Suppressor macrophage treated with lipopolysaccharide for 4 hours (primary cell): ENCODE results near the gene ADAMTS7.
A peak's percentile ranks its signal among the peaks of the same experiment; 100 is the strongest.
"Not testable (repeated sequence)": the region's sequence is repeated elsewhere in the genome, so short reads cannot be mapped to it uniquely, and the experiment has no call there.

Experiments used
- DNase-seq: peaks from one replicate; pipeline ENCODE4 v3.0.0-alpha.2; 2020

ADAMTS7 gene

DNA sequence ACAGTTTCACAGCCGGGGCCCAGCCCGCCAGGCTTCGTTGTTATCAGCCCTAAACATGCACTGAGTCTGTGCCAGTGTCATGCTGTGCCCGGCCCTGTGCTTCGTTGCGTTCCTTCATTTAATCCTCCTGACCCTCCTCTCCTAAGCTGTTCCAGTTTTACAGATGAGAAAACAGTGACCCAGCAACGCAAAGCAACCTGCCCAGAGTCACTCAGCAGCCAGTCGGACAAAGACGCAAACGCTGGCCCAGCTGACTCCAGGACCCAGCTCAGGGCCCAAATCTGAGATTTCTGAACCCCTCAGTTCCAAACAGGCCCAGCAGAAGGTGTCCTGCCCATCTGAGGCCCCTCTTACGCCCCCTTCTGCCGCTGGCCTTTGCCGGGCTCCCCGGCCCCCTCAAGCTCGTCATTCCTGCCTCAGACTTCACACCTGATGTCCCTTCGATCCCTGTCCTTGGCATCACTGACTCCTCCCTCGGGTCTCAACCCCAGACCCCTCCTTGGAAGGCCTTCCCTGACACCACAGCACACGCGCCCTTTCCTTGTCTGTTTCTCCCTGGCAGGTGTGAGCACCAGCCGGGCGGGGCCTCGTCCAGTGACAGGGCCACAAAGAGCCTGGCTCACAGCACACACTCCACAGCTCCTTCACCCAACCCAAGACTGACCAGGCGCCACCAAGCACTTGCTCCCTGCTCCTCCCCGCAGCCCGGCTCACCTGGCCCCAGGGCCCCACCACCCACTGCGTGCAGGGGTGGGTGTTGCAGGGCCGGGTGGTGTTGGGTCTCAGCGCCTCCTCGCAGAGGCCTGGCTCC is 48.1 kb downstream of the ADAMTS7 start:
- no peak for DNase-seq

DNA sequence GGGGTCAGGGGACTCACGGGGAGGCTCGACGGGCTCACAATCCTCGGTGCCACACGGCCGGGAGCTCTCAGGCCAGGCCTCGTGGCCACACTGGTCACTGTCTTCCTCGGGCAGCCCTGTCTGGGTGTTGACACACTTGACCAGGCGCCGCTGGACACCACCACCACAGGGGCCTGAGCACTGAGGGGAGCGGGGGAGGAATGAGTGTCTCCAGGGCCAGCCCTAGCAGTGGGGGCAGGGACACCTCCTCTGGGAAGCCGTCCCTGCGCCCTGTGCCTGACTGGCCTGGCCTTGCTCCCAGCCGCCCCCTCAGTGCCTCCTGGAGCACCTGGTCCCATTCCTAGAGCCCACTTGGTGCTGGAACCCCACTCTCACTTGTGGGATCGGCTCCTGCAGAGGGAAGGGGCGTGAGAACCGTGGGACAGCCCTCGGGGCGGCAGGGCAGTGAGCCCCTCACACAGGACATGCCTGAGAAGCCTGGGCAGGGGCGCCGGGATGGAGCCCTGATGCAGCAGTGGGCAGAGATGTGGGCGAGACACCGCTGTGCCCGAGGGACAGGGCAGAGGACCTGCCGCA is 48.8 kb downstream of the ADAMTS7 start:
- DNase-seq: not testable (repeated sequence)

- DNase-seq: no peak
Measured at GRCh38 chr15:78761891-78762385, 49.3 kb downstream of the ADAMTS7 start.

- peak; percentile 17 for DNase-seq
Measured at GRCh38 chr15:78761475-78761874, 49.8 kb downstream of the ADAMTS7 start.

DNA sequence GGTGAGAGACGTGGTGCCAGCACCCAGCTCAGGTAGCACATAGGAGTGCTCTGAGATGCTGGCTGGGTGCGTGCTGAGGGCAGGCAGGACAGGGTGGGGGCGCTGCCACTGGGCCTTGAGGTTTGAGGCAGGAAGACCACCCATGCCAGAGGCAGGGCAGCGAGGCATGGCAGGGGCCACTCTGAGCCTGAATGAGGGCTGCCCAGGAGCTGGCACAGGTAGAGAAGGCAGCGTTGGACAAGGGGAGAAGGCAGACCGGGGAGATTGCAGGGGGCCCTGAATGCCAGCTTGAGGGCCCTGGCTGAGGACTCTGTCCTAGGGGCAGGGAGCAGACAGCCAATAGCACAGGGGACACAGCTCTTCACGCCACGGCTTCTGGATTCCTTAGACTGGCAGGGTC is 50.2 kb downstream of the ADAMTS7 start:
- no peak for DNase-seq

- DNase-seq: not testable (repeated sequence)
Measured at GRCh38 chr15:78760091-78760882, 51.0 kb downstream of the ADAMTS7 start.

DNA sequence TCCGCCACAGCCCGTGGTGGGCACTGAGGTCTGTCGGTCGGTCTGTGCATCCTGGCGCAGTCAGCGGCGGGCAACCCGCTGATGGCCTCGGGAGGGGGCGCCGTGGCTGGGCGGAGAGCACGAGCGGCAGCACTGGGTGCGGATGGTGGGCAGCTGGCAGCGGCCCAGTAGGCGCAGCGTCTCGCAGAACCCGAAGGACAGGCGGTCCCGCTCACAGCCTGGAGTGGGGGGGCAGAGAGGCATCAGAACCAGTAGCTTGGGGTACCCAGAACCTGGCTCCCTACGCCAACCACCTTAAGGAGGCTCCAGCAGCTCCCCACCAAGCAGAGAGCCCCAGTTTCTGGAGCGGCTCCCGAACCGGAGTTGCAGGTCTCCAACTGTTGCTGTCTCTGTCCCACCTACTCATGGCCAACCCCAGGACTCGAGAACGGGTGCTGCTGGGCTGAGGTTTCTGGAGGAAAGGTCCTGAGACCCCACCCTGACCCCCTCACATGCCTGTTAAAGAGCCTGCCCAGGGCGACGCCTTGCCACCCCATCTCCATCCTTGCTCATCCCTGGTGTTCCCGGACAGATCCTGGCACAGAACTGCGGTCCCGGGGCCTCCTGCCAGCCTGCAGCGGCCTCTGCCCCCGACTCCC is 51.8 kb downstream of the ADAMTS7 start:
- DNase-seq: not testable (repeated sequence)

GRCh38 chr15:78758486-78759200 is 52.6 kb downstream of the ADAMTS7 start:
- not testable (repeated sequence) for DNase-seq

DNA sequence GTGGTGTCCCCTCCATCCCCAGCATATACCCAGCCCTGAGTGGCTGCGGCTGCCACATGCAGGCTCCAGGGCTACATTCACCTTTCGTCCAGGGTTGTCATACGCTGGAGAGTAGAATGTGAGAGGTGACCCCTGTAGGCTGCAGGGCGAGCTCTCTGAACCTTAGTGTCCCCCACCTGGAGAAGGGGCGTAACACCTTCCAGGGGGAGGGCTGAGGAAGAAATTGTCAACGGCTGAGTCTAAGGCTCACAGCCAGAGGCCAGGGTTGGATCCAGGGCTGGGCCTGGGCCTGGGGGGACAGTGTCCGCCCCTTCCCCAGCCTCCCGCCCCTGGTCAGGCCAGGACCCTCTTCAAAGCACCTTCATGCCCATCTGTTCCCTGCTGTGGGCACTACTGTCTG is 53.2 kb downstream of the ADAMTS7 start:
- not testable (repeated sequence) for DNase-seq

GRCh38 chr15:78757636-78757905 is 53.7 kb downstream of the ADAMTS7 start:
- DNase-seq: no peak

GRCh38 chr15:78756781-78757635 is 54.3 kb downstream of the ADAMTS7 start:
- peak; percentile 59 for DNase-seq

DNA sequence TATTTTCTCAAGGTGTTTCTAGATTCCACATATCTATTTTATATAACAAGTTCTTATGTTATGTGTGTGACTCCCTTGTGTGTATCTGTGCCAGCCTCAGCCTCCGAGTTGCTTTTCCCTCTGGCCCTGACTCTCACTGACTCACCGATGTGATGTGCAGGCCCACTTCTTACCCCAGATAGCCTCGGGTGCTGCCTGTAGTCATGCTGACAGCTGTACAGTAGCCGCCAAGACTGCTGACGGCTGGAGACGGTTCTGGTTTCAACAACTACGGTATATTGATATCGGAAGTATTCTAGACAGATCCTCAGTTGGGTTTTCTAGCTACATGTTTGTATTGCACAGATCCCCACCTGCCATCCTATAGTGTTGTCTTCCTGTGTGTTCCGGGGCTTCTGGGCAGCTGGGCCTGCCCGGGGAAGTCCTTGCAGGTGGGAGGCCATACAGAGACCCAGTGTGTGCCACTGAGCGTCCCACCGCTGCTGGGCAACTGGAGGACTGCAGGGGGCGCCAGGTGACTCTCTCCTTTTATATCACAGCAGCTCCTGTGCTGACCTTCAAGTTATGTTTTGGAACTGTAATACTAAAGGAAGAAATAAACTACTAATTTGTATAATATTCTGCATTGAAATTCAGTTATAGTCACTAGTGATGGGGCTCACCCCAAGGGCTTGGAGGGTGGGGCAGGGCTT is 55.2 kb downstream of the ADAMTS7 start:
- DNase-seq: not testable (repeated sequence)

DNA sequence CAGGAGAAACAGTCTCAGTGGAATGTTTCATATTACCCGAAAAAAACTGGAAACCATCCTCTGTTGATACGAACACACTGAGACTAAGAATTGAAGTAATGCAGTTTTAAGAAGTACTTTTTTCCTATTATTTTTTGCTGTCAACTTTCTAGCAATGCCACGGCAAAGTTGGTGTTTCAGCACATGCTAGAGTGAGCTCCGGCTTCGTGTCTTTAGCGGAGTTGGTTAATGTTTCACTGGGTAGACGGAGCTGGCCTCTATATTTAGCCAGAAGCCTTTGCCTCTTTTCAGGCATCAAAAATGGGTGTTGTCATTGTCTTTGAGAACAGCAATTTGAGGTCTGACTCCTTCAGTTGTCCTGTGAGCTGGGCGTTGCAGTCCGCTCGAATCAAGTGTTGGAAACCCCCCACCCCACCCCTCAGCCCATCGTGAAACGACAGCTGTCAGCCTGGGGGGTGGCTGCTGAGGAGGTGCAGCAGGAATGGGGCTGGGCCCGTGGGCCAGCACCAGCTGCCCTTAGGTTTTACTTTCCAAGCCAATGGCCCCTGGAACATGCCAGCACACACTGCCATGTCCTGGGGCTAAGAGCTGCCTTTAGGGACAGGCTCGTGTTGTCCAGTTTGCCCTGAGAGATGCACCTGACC is 56.5 kb downstream of the ADAMTS7 start:
- not testable (repeated sequence) for DNase-seq

- not testable (repeated sequence) for DNase-seq
Measured at GRCh38 chr15:78753751-78754535, 57.3 kb downstream of the ADAMTS7 start.

GRCh38 chr15:78753359-78753659 is 58.0 kb downstream of the ADAMTS7 start:
- DNase-seq: not testable (repeated sequence)

DNA sequence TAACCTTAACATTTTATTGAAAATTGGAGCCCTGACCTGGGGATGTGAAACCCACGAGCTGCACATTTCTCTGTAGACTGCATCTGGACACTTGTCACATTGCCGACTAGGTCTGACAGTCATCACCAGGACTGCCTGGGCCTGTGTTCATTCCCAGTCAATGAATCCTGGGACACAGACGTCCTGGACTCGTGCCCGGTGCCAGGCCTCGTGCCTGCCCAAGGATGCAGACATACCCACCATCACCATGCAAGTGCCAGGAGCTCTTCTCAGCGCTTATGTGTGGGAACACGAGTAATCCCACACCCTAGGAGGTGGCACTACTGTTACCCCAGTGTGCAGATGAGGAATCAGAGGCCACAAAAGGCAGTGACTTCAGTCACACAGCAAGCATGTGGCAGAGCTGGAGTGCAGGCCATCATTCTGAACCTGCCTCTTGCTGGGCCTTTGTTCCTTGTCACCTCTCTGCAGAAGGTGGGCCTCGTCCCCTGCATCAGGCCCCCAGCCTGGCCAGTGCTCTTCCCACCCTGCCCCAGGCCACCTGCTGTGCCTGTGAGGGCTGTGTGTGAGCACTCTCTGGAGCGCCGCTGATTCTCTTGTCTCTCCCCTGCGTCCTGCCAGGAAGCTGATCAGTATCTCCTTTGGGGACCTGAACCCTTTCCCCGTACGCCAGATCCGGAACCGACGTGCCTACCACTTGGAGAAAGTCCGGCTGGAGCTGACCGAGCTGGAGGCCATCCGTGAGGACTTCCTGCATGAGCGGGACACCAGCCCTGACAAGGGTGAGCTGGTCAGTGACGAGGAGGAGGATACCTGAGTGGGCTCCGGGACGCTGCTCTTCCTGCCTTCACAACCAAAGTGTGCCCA is 58.5 kb downstream of the ADAMTS7 start:
- DNase-seq: no peak

DNA sequence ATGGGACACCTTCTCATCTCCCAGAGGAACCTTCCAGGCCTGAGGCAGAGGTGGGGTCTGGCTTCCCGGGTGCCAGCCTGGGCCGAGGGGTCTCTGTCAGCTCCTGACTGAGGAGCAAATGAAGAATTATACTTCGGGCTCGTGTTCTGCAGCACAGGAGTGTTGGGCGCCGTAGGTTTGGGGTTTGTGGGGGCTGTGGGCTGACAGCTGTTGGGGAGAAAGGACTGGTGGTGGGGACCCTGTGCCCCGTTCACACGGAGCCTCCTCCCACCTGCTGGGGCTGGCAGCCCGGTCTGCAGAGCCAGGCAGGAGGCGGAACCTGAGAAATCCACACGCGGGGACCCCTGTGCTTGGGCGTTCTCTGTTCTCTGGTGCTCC is 59.7 kb downstream of the ADAMTS7 start:
- DNase-seq: no peak

DNA sequence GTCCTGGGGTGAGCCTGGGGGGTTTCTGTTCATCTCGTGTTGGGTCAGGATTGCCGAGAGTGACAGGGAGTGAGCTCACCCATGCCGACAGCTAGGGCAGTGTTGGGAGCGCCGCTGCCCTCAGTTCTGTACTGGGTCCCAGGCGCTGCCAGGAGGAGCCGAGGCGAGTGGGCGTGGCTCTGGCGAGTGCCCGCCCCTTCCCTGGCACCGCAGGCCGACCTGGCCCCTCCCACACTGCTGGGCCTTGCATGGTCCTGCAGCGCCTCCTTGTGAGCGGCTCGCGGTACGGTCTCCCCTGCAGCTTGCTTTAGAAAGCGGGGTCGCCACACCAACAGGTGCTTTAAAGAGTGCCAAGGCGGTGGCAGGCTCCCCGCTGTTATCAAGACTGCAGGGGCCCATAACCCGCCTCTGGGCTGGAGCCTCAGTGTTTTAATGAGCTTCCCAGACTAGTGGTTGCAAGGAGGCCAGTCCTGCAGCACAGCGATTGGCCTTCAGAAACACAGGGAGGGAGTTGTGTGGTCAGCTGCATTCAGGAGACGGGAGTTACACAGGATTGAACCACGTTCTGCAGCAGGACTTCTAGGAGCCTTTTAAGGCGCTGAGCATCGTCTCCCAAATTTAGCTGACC is 60.2 kb downstream of the ADAMTS7 start:
- DNase-seq: peak; percentile 92
